ENCODE results near the gene FSIP1.

FSIP1 gene

GRCh38 chr15:39578851-39579486, 203.7 kb downstream of the FSIP1 start:
- no peak for DNase-seq

DNA sequence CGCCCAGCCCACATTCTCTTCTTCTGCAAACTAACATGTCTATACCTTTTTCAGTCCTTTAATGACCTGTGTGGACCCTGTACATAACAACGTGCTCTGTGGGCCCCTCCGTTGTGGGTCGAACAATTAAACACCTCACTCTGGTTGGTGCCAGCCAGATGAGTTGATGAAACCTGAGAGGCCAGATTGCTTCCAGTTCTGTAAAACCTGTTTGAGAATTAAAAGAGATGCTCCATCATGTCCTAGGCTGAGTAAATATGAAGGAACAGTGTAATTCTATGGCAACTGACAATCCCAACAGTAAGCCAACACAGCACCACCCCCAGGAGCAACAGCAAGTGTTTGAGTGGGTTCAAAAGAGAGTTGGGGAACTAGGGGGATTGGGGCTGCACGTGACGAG, 207.5 kb downstream of the FSIP1 start:
- no peak for DNase-seq

DNA sequence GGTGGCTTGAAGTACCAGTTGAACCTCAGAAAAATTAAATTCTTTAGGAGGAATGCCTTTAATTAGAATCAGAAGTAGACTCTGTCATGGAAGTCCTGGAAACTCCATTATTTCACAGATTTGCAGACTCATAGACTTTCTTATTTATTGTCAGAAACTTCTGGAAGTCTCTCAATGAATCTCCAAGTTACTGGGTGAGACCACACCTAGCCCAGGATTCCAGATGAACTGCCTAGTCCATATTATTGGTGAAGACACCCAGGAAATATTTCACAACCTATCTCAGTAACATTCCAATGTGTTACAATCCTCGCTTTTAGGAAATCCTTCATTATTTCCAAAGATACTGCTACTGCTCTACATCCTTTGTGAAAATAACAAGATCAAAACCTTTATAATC, 208.2 kb downstream of the FSIP1 start:
- no peak for DNase-seq

GRCh38 chr15:39573844-39574243, 208.8 kb downstream of the FSIP1 start:
- no peak for DNase-seq

DNA sequence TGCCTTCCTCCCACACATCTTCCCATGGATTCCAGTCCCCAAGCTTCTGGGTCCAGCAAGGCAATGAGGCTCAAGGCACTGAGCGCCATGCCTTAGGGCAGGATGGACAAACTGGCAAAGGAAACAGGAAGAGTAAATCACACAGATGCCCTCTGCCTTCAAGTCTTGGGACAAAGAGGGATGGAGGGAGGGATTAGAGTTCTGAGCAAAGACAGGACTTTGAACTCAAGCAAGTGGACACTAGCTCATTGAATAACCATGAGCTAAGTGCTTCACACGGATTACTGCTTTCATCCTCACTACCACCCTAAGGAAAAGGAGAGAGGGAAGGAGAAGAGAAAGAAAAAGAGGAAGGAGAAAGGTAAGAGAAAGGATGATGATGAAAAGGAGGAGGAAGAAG, 209.4 kb downstream of the FSIP1 start:
- no peak for DNase-seq

- no peak for DNase-seq
These were observed 216.8 kb downstream of the FSIP1 start for GRCh38 chr15:39565851-39566250.

DNA sequence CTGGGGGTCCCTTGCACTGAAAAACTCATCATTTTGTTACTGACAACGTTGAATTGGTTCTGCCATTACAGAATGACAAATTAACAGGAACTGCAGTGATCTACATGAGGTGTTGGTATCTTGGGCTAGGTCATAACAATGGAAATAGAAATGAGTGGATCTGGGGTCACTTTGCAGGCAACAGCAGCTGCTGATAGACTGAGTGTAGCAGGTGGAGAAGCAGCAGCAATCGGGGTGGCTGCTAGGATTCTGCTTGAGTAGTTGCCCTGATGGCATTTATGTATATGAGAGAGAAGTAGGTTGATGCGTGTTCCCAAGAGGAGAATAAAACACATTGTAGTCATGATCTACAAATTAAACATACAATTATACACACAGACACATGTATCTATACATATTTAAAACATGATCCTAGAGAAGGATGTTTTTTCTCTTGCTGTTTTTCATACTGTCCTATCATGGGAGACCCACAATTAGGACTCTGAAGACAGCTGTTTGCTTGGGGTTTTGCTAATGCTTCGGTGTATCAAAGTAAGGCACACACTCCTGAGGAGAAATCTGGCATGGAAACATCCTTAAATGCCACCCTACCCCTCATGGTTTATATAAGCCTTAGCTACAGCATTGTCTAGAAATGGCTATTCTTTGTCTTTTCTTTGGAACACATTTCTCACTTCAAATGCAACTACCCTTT, 217.5 kb downstream of the FSIP1 start:
- DNase-seq, result no peak

GRCh38 chr15:39558421-39558820, 224.2 kb downstream of the FSIP1 start:
- no peak for DNase-seq

- no peak for DNase-seq
These were observed 226.2 kb downstream of the FSIP1 start for GRCh38 chr15:39556461-39556860.

DNA sequence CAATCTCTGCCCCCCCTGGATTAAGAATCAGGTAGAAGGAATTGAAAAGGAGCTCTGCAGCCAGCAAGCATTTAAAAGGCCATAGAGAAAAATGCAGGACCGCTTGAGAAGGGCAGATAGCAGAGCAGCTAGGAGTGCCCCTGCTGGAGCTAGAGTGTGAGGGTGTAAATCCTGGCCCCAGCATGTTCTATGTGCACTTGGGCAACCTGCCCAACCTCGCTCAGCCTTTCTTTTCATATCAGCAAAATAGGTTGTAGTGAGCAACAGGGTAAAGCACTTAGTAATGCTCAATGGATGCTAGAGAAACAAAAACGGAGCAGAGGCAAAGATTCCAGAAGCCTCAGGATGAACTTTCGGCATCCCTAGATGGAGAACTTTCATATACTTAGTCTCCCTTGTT, 226.8 kb downstream of the FSIP1 start:
- no peak for DNase-seq

GRCh38 chr15:39554746-39555387, 227.8 kb downstream of the FSIP1 start:
- DNase-seq, result no peak

GRCh38 chr15:39553947-39554693, 228.5 kb downstream of the FSIP1 start:
- no peak for DNase-seq

GRCh38 chr15:39552556-39552955, 230.1 kb downstream of the FSIP1 start:
- no peak for DNase-seq

DNA sequence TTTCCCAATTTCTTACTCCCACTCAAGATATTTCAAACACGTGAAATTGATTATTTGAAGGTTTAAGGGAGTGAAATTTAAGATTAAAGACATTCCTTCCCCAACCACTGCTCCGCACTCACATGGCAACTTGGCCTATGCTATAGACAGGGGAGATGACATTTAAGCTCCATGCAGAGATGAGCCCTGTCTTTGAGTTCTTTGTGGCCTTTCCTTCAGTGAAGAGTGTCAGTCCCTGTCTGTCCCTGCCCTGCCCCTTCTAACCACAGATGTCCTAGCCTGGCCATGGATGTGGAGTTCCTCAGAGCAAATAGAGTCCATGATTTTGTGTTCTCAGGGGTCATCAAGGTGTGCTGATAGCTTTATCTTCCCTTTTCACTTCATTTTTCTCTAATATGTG, 231.2 kb downstream of the FSIP1 start:
- DNase-seq, result no peak
